Measurements from ENCODE around the gene PRKCA.

DNA sequence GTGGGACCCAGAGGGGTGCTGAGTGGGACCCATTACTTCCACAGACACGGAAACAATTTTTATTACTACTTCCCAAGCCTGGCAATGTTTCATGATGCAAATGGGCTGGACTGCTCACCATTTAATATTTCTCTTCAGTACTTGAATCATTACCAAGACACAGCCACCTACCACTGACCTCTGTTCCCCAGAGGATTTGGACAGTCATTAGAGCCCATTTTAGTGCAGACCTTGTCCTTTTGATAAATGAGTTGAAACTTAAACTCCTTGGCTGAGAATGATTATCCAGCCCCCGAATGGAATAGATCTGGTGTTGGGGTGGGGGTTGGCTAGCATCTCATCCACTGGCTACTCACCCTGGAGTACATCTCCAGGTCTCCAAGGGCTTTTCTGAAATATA, 39.6 kb upstream of the PRKCA start:
- no peak for TF ChIP-seq POLR2A (IDR thresholded peaks at IDR 0.05)
- TF ChIP-seq, protein P1, sequence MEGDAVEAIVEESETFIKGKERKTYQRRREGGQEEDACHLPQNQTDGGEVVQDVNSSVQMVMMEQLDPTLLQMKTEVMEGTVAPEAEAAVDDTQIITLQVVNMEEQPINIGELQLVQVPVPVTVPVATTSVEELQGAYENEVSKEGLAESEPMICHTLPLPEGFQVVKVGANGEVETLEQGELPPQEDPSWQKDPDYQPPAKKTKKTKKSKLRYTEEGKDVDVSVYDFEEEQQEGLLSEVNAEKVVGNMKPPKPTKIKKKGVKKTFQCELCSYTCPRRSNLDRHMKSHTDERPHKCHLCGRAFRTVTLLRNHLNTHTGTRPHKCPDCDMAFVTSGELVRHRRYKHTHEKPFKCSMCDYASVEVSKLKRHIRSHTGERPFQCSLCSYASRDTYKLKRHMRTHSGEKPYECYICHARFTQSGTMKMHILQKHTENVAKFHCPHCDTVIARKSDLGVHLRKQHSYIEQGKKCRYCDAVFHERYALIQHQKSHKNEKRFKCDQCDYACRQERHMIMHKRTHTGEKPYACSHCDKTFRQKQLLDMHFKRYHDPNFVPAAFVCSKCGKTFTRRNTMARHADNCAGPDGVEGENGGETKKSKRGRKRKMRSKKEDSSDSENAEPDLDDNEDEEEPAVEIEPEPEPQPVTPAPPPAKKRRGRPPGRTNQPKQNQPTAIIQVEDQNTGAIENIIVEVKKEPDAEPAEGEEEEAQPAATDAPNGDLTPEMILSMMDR (IDR thresholded peaks at IDR 0.05), result no peak
